Measurements from ENCODE around the gene JAZF1.

DNA sequence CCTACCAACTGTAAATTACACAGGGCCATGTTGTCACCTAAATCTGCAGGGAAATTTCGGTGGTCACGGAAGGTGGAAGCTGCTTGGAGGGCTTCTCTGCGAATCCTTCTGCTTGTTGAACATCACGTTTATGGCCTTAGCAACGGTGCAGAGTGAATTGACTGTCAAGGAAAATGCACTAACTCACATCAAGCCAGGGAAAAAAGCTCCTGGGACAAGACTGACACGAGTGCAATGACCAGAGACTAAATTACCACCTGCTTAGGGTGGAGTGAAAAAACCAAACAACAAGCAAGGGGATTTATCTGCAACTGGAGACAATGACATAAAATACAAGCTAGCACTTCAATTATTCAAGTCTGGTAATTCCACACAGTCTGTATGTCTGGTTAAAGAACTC, 211.2 kb downstream of the JAZF1 start:
- TF ChIP-seq ISL1 (CRISPR knock-in tag; IDR thresholded peaks at IDR 0.05) (no peak), ZNF70 (CRISPR knock-in tag; IDR thresholded peaks at IDR 0.05) (no peak), SNAI2 (CRISPR knock-in tag; IDR thresholded peaks at IDR 0.05) (no peak), BACH2 (CRISPR knock-in tag; IDR thresholded peaks at IDR 0.05; ENCODE audit: borderline replicate concordance) (no peak), ZC3H10 (CRISPR knock-in tag; IDR thresholded peaks at IDR 0.05) (no peak), ZFP30 (CRISPR knock-in tag; IDR thresholded peaks at IDR 0.05) (no peak), RARB (CRISPR knock-in tag; IDR thresholded peaks at IDR 0.05) (no peak), ZFP3 (CRISPR knock-in tag; IDR thresholded peaks at IDR 0.05) (no peak)
- TF ChIP-seq, protein P1, sequence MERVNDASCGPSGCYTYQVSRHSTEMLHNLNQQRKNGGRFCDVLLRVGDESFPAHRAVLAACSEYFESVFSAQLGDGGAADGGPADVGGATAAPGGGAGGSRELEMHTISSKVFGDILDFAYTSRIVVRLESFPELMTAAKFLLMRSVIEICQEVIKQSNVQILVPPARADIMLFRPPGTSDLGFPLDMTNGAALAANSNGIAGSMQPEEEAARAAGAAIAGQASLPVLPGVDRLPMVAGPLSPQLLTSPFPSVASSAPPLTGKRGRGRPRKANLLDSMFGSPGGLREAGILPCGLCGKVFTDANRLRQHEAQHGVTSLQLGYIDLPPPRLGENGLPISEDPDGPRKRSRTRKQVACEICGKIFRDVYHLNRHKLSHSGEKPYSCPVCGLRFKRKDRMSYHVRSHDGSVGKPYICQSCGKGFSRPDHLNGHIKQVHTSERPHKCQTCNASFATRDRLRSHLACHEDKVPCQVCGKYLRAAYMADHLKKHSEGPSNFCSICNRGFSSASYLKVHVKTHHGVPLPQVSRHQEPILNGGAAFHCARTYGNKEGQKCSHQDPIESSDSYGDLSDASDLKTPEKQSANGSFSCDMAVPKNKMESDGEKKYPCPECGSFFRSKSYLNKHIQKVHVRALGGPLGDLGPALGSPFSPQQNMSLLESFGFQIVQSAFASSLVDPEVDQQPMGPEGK (CRISPR knock-in tag; IDR thresholded peaks at IDR 0.05; ENCODE audit: borderline replicate concordance), result no peak
- TF ChIP-seq, protein P2, sequence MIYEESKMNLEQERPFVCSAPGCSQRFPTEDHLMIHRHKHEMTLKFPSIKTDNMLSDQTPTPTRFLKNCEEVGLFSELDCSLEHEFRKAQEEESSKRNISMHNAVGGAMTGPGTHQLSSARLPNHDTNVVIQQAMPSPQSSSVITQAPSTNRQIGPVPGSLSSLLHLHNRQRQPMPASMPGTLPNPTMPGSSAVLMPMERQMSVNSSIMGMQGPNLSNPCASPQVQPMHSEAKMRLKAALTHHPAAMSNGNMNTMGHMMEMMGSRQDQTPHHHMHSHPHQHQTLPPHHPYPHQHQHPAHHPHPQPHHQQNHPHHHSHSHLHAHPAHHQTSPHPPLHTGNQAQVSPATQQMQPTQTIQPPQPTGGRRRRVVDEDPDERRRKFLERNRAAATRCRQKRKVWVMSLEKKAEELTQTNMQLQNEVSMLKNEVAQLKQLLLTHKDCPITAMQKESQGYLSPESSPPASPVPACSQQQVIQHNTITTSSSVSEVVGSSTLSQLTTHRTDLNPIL (CRISPR knock-in tag; IDR thresholded peaks at IDR 0.05; ENCODE audit: low read depth), result no peak
- TF ChIP-seq, protein P3, sequence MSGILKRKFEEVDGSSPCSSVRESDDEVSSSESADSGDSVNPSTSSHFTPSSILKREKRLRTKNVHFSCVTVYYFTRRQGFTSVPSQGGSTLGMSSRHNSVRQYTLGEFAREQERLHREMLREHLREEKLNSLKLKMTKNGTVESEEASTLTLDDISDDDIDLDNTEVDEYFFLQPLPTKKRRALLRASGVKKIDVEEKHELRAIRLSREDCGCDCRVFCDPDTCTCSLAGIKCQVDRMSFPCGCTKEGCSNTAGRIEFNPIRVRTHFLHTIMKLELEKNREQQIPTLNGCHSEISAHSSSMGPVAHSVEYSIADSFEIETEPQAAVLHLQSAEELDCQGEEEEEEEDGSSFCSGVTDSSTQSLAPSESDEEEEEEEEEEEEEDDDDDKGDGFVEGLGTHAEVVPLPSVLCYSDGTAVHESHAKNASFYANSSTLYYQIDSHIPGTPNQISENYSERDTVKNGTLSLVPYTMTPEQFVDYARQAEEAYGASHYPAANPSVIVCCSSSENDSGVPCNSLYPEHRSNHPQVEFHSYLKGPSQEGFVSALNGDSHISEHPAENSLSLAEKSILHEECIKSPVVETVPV (CRISPR knock-in tag; IDR thresholded peaks at IDR 0.05), result no peak
